HUES6 (cell line): ENCODE measurements around the gene DHH.
A peak's percentile ranks its signal among the peaks of the same experiment; 100 is the strongest.

Source experiments
- H3K27ac ChIP-seq: 2 replicates; pipeline ENCODE4 v1.7.0; 2013; ENCODE audit warnings: low read depth, mild to moderate bottlenecking, low read length, inconsistent platforms
- H3K27me3 ChIP-seq: 2 replicates; pipeline ENCODE4 v1.6.1; 2013; ENCODE audit warnings: low read length; ENCODE audit not compliant: control insufficient read depth, insufficient read depth
- H3K36me3 ChIP-seq: 2 replicates; pipeline ENCODE4 v1.6.1; 2013; ENCODE audit warnings: low read length; ENCODE audit not compliant: control insufficient read depth, insufficient read depth
- H3K4me1 ChIP-seq: 2 replicates; pipeline ENCODE4 v1.6.1; 2013; ENCODE audit warnings: low read length; ENCODE audit not compliant: control insufficient read depth, insufficient read depth
- H3K4me3 ChIP-seq: 2 replicates; pipeline ENCODE4 v1.5.1; 2013; ENCODE audit warnings: low read depth, low read length
- H3K9ac ChIP-seq: one replicate; pipeline ENCODE4 v1.6.1; 2013; ENCODE audit warnings: mild to moderate bottlenecking, low read length
- H3K9me3 ChIP-seq: 2 replicates; pipeline ENCODE4 v1.6.1; 2013; ENCODE audit warnings: low read depth, low read length; ENCODE audit not compliant: control insufficient read depth, insufficient read depth

The DHH gene

DNA sequence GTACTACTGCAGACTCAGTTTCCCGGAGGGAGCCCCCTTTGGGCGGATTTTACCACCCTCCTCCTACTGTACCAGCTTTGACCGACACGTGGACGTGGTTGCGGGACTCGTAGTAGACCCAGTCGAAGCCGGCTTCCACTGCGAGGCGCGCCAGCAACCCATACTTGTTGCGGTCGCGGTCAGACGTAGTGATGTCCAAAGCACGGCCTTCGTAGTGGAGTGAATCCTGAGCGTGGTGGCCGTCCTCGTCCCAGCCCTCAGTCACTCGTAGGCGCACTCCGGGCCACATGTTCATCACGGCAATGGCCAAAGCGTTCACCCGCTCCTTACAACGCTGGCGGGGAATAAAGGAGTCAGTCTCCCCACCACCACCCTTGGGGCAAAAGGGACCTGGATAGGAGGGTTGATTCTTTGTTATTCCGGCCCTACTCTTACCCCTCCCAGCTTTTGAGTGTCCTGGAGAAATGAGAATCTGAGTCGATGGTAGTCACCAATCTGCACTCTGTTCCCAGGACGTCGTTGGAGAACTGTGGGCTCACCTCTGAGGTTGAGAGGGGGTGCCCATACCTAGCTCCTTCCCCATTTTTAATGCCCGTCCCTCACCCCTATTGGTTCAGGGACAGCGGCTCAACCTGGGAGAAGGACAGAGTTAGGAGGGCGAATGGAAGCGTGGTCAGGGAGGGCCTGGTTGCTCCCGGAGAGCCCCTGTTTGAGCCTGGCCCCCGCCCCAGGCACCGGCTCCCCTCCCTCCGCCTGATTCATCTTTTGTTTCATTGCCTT is 3.4 kb downstream of the DHH start:
- Histone ChIP-seq H3K27me3 (peaks cover 97% of the 10 kb centered on the region), H3K4me1 (peaks cover 34% of the 10 kb centered on the region), H3K9ac (no peak overlapping the region), H3K4me3 (peak overlapping the region; percentile 39), H3K9me3 (no peaks in the 10 kb centered on the region), H3K36me3 (no peaks in the 10 kb centered on the region), H3K27ac (no peak overlapping the region)

DNA sequence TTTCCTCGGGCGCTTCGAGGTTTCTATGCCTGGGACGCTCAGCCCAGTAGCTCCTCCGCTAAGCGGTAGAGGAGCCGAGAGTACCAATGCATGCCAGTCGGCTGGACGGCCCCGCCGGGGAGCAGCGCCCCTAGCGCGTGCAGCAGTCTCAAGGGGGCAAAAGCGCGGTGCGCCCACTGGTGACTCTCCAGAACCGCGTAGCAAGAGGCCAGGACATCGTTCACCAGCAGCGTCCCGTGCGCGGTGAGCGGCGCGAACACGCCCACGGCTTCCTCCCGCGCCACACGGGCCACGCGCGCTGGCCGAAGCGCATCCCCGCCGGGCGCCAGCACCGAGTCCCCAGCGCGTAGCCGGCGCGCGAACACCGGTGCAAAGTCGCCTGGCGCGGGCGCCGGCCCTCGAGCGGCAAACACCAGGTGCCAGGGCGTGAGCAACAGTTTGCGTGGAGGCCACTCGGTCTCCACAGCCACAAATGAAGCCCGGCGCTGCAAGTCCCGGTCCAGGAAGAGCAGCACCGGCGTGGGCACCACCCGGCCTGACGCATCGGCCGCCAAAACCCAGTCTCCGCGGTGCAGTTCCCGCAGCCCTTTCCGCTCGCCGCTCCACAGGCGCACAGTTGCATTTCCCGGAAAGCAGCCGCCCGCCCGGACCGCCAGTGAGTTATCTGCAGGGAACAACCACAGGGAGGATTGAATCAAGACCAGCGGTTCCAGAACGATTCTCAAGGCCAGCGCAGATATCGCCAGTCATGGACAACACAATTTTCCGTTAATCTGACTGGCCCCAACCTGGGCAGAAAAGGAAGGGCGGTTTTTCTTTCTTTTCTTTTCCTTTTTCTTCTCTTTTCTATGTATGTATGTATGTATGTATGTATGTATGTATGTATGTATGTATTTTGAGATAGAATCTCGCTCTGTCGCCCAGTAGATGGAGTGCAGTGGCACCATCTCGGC is 4.5 kb downstream of the DHH start:
- Histone ChIP-seq H3K9ac (no peak overlapping the region), H3K4me1 (peaks cover 34% of the 10 kb centered on the region)

DNA sequence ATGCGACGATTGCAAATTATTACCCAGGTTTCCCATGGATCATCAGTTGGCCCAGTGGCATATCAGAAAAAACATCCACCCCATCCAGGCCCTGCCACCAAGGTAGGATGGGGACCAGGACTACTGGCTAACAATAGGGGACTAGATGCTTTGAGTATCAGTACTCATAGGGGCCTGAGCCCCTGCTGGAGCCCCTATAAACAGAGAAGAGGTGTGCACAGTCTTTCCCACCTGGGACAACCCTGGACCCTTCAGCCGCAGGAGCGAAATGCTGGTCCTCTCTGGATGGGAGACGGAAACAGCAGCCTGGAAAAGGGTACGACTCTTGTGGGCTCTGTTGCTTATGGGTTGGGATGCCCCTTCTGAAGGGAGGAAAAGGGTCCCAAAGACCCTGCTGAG is 5.7 kb downstream of the DHH start:
- peaks cover 83% of the 10 kb centered on the region for H3K27me3 ChIP-seq
- H3K9me3 ChIP-seq: 0 out of 2 replicates have a peak, but pooled peaks cover 4% of the 10 kb centered on the region
- no peak overlapping the region for H3K9ac ChIP-seq
- peak overlapping the region; percentile 51 for H3K4me3 ChIP-seq
- H3K36me3 ChIP-seq: no peaks in the 10 kb centered on the region
- H3K27ac ChIP-seq: no peak overlapping the region
- H3K4me1 ChIP-seq: peaks cover 32% of the 10 kb centered on the region

More for the DNA sequence above, 4.5 kb downstream of the DHH start:
- H3K4me3 ChIP-seq: peak overlapping the region; percentile 54
- no peaks in the 10 kb centered on the region for H3K36me3 ChIP-seq
- H3K9me3 ChIP-seq: no peaks in the 10 kb centered on the region
- H3K27me3 ChIP-seq: peaks cover 93% of the 10 kb centered on the region
- no peak overlapping the region for H3K27ac ChIP-seq

DNA sequence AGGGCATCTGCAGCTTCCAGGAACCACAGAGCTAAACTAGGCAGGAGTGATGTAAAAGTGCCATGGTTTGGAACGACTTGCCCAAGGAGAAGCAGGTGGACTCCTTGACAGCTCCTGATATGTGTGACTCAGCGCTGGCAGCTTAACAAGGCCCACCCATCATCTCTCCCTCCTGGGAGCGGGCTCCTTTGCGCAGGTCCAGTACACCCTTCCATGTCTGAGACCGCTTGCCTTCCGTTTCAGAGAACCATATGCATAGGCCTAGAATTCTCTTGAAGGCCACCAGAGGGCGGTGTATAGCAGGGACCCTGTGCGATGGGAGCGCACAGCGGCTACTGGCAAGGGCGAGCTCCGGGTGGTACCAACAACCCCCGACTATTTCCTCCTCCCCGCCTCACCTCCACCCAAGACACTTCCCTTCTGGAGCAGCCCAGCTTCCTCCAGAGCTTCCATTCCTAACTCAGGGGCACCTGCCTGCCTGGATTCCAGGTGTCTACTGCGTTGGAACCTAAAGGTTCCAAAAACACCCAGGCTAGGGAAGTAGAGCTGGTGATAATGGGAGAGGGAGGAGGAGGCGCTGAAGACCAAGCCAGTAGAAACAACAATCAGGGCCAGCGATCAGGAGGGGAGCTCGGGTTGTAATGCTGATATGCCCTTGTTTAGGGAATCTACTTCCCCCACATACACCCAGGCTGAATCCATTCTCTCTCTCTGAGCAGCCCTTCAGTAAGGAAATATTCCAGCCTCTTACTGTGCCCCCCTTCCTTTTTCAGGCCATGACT is 6.3 kb downstream of the DHH start:
- no peak overlapping the region for H3K27ac ChIP-seq
- 0 out of 2 replicates have a peak, but pooled peaks cover 4% of the 10 kb centered on the region for H3K9me3 ChIP-seq
- no peak overlapping the region for H3K9ac ChIP-seq
- H3K36me3 ChIP-seq: no peaks in the 10 kb centered on the region
- H3K4me1 ChIP-seq: peaks cover 27% of the 10 kb centered on the region
- H3K27me3 ChIP-seq: peaks cover 77% of the 10 kb centered on the region
- peak overlapping the region; percentile 51 for H3K4me3 ChIP-seq

DNA sequence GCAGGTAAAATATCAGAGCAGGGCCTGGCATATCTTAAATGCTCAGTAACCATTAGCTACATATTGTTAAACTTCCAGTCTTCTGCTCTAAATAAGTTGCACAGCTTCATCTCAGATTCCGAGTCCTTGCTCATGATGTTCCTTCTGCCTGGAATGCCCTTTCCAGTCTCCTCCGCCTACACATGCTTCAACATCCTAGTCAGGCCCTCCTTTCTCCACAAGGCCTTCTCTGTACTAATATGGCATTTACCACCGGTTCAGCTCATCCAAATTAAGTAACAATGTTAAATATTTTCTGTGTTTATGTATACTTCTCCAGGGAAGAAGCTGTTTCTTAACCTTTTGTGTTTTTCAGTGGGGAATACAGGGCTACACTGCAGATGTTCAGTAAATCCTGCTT is 8.5 kb downstream of the DHH start:
- H3K9ac ChIP-seq: no peak overlapping the region
- no peaks in the 10 kb centered on the region for H3K36me3 ChIP-seq
- H3K9me3 ChIP-seq: 0 out of 2 replicates have a peak, but pooled peaks cover 4% of the 10 kb centered on the region
- H3K27ac ChIP-seq: no peak overlapping the region
- no peak overlapping the region for H3K4me3 ChIP-seq
- peaks cover 13% of the 10 kb centered on the region for H3K4me1 ChIP-seq
- peaks cover 61% of the 10 kb centered on the region for H3K27me3 ChIP-seq

DNA sequence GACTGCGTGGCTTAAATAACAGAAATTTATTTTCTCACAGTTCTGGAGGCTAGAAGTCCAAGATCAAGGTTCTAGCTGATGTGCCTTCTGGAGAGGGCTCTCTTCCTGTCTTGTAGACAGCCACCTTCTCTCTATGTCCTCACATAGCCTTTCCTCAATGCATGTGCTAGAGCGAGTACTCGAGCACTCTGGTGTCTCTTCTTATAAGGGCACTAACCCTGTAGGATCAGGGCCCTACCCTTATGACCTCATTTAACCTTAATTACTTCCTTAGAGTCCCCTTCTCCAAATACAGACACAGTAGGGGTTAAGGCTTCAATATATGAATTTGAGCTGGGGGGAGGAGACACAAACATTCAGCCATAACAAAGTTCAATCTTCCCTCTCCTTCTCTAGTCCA is 10.2 kb downstream of the DHH start:
- H3K4me1 ChIP-seq: peaks cover 11% of the 10 kb centered on the region
- no peak overlapping the region for H3K9ac ChIP-seq
- H3K4me3 ChIP-seq: no peak overlapping the region
- H3K27ac ChIP-seq: no peak overlapping the region
- H3K9me3 ChIP-seq: 0 out of 2 replicates have a peak, but pooled peaks cover 4% of the 10 kb centered on the region
- H3K36me3 ChIP-seq: no peaks in the 10 kb centered on the region
- H3K27me3 ChIP-seq: peaks cover 51% of the 10 kb centered on the region

DNA sequence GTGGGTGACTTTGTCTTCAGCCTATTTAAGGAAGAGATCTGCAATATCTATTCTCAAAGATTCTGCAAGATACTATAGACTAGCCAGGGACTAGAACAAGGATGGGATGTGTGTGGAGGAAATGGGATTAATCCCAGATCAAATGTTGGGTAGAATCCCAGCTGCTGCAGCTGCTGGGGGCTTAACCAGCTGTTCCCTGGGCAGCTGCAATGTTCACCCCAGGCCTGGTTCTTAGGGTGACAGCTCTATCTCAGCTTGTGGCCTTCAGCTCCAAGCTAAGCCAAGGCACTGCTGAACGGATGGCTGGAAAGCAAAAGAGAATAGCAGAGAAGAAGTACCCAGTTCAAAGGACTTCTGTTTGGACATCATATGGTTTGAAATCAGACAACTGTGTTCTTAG is 14.8 kb downstream of the DHH start:
- Histone ChIP-seq H3K9me3 (0 out of 2 replicates have a peak, but pooled peaks cover 4% of the 10 kb centered on the region), H3K4me1 (no peaks in the 10 kb centered on the region), H3K4me3 (no peak overlapping the region), H3K9ac (no peak overlapping the region), H3K27me3 (peaks cover 17% of the 10 kb centered on the region), H3K36me3 (no peaks in the 10 kb centered on the region), H3K27ac (no peak overlapping the region)

DNA sequence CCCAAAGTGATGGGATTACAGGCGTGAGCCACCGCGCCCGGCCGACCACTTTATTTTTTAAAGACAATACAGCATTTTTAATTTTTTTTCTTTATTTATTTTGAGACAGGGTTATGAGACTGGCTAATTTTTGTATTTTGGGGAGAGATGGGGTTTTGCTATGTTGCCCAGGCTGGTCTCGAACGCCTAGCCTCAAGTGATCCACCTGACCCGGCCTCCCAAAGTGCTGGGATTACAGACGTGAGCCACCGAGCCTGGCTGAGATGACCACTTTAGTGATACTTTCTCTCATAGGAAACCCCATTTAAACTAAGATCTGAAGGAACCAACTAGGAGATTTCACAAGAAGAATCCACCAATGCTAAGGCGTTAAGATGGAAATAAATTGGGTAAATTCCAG is 23.6 kb downstream of the DHH start:
- Histone ChIP-seq H3K4me1 (peaks cover 9% of the 10 kb centered on the region; the same call in 1 of the 2 replicates), H3K4me3 (no peak overlapping the region), H3K9me3 (no peaks in the 10 kb centered on the region), H3K27me3 (peaks cover 7% of the 10 kb centered on the region), H3K36me3 (no peaks in the 10 kb centered on the region), H3K9ac (no peak overlapping the region), H3K27ac (no peak overlapping the region)

DNA sequence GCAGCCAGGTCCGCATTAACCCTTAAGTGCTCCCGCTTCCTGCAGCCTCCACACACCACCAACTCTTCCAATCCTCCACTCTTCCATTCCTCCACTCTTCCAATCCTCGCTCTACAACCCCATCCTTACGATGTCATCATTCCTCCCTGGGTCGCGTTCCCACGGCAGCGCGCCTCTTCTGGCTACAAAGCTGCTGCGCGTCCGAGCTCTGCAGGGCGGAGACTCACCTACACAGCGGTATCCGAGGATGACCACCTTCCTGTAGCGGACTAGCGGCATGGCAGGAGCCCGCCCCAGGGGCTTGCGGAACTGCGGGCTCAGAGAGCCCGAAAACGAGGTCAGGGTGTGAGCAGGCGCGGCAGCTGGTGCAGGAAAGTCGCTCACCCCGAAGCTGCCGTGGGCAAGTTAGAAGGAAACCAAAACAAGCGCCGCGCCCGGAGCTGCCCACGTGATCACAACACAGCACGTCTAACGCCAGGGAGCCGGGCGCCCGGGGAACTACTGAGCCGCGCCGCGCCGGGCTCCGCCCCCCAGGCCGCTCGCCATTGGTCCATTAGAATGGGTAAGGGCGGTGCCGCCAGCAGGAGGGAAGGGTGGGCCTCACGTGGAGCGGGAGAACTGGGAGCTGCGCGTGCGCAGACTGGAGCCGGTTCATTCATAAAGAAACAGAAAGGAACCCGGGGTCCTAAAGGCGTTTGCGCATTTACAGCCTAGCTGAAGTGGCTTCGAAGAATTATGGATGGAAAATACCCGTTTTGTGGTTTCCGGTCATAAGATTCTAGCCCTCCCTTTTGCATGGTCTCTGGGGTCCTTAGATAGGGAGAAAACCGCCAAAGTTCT is 24.9 kb downstream of the DHH start, which contains the start of gene RHEBL1:
Gene RHEBL1, minus strand, starts transcription at position 473 of the 840 bp plus-strand sequence. Its CDS starts 194 bp downstream, at position 279.
- no peak within 1 kb of the TSS for H3K27ac ChIP-seq
- H3K4me1 ChIP-seq: peaks cover 9% of the 10 kb centered on the region; the same call in 1 of the 2 replicates
- 0 out of 2 replicates have a peak, but pooled peaks cover 4% of the 10 kb centered on the region for H3K36me3 ChIP-seq

More for the DNA sequence above, 24.9 kb downstream of the DHH start, which contains the start of gene RHEBL1:
- peak within 1 kb of the TSS; percentile 45 for H3K9ac ChIP-seq
- H3K27me3 ChIP-seq: peaks cover 7% of the 10 kb centered on the region
- H3K9me3 ChIP-seq: no peaks in the 10 kb centered on the region
- peak within 1 kb of the TSS; percentile 84 for H3K4me3 ChIP-seq
